ENCODE results near the gene ZKSCAN3.

The ZKSCAN3 gene

Small RNA genes lying within 50 kb of the gene (small RNA-seq; reads per million reads assigned to genes)
- gene AL021997.1 (0 reads per million in 2 experiments), gene AL021997.2 (0 reads per million in 2 experiments), gene RNU2-45P (0 reads per million in 2 experiments)

Data from SK-N-DZ (cell line).